ENCODE measurements around the gene MSH2.

The MSH2 gene

GRCh38 chr2:47508641-47509040 lies 105.7 kb downstream of the MSH2 start:
- DNase-seq (ENCODE audit: low read depth in 3 of 3) = no peak

DNA sequence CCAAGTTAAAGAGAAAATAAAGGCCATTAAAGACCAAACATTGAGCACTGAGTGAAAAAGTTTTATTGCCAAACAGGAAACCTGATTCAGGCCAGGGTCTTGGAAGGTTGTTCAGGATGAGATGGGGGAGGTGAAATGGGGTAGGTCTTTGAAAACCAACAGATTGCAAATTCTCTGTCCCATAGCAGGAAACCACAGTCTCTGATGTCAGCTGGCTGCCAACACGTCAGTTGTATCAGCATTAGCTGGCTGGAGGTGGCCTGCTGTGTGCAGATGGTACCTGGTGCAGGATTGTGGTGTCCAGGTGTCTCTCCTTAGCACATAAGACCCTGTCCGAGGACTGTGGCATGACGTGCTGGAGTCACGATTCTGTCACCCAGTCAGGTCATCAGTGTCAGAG lies 106.3 kb downstream of the MSH2 start:
- no peak for DNase-seq (ENCODE audit: low read depth in 3 of 3)

GRCh38 chr2:47509821-47510385 lies 106.9 kb downstream of the MSH2 start:
- DNase-seq (ENCODE audit: low read depth in 3 of 3) = no peak

GRCh38 chr2:47510745-47511144 lies 107.8 kb downstream of the MSH2 start:
- no peak for DNase-seq (ENCODE audit: low read depth in 3 of 3)

GRCh38 chr2:47512581-47513083 lies 109.7 kb downstream of the MSH2 start:
- no peak for DNase-seq (ENCODE audit: low read depth in 3 of 3)

- DNase-seq (ENCODE audit: low read depth in 3 of 3) = no peak
These were observed 111.1 kb downstream of the MSH2 start for GRCh38 chr2:47513981-47514520.

GRCh38 chr2:47516360-47517104 lies 113.6 kb downstream of the MSH2 start:
- no peak for DNase-seq (ENCODE audit: low read depth in 3 of 3)

GRCh38 chr2:47518497-47519146 lies 115.7 kb downstream of the MSH2 start:
- no peak for DNase-seq (ENCODE audit: low read depth in 3 of 3)

DNA sequence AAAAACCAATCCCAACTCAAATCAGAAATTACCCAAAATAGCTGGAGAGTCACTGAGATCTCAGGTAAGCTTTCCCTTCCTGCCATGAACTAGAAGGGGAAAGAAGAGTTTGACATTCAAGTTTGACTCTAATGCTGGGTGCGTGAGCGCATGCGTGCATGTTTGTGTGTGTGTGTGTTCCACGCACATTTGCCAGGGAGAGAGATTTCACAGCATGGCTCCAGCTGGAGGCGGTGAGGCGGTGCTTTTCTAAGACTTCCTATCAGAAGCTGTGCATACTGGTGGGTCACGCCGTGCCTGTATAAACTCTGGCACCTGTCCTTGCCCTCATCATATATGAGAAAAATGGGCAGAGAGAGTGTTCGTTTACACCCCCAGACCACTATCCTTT lies 116.2 kb downstream of the MSH2 start:
- no peak for DNase-seq (ENCODE audit: low read depth in 3 of 3)

- no peak for DNase-seq (ENCODE audit: low read depth in 3 of 3)
These were observed 116.8 kb downstream of the MSH2 start for GRCh38 chr2:47519604-47520301.

GRCh38 chr2:47520302-47520630 lies 117.3 kb downstream of the MSH2 start:
- DNase-seq (ENCODE audit: low read depth in 3 of 3) = peak in 1 of 3 experiments; percentile 10

DNA sequence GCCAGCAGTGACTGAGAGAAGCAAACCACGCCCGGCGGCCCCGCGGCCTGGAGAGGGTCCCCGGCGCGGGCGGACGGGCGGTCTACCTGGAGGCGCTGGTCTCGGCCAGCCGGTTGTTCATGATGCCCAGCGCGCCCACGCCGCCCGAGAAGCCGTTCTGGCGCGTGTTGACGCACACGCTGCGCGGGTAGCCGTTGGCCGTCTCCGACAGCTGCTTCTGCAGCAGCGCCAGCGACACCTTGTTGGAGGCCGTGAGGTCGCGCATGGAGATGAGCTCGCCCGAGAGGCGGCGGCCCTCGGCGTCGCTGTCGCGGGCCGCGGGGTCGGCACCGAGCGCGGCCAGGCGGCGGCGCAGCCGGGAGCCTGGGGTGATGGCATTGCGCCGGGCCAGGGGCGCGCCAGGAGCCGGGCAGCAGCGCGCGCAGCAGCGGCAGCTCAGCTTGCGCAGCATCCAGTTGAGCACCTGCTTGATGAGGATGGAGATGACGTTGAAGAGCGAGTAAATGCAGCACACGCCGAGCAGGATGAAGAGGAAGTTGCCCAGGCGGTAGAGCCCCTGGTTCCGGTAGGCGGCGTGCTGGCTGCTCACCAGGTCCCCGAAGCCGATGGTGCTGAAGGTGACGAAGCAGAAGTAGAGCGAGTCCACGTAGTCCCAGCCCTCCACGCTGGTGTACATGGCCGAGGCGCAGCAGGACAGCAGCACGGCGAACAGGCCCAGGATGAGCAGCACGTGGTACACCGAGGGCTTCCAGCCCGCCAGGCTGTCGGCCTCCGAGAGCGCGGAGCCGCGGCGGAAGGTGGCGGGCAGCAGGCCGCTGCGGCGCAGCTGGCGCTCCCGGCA lies 118.1 kb downstream of the MSH2 start:
- peak; percentile 43 to 75 (median 47) for DNase-seq (ENCODE audit: low read depth in 3 of 3)

- no peak for DNase-seq (ENCODE audit: low read depth in 3 of 3)
These were observed 118.8 kb downstream of the MSH2 start for GRCh38 chr2:47521666-47522285.

- DNase-seq (ENCODE audit: low read depth in 3 of 3) = no peak
These were observed 122.2 kb downstream of the MSH2 start for GRCh38 chr2:47525167-47525566.

GRCh38 chr2:47528455-47528854 lies 125.5 kb downstream of the MSH2 start:
- no peak for DNase-seq (ENCODE audit: low read depth in 3 of 3)

DNA sequence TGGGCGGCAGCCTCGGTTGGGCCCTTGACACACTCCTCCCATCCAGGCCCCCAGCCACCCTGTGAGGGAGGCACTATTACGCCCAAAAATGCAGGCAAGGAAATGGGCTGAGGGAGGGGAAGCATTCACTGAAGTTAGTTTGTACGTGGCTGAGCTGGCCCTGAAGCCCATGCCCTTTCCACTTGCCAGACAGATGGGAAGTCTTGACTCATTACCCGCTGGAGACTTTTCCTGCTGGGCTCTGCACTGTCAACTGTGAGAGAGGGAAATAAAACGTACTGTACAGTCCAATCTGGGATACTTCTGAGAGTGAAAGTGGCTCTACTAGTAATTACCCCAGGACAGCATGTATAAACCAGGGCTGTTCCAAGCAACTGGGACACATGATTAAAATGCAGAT lies 125.9 kb downstream of the MSH2 start:
- no peak for DNase-seq (ENCODE audit: low read depth in 3 of 3)

DNA sequence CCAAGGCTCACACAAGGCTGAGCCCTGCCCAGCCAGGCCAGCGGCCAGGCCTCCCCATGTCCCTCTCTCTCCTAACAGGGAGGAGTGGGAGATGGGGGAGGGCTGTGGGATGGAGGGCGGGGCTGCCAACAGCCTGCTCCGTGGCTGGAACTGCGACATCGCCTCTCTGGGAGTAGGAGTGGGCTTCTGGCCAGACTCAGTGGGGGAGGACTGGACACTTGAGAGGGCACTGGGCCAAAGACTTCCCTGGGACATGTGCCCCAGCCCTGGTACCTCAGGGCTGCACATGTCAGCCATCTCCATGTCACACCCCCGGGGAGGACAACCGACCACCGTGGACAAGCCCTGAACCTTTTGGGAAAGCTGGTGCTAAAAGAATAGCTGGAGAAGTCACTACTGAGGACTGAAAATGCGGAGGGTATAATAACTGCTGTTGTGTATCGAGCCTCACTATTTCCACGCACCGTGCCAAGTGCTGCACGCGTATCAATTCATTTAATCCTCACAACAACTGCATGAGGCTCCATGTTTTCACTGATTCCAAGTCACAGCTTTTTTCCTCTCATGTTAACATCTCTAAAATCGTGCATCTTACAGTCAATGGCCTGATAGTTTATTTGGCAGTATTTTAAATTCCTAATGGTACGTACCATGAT lies 127.3 kb downstream of the MSH2 start:
- DNase-seq (ENCODE audit: low read depth in 3 of 3) = no peak

DNA sequence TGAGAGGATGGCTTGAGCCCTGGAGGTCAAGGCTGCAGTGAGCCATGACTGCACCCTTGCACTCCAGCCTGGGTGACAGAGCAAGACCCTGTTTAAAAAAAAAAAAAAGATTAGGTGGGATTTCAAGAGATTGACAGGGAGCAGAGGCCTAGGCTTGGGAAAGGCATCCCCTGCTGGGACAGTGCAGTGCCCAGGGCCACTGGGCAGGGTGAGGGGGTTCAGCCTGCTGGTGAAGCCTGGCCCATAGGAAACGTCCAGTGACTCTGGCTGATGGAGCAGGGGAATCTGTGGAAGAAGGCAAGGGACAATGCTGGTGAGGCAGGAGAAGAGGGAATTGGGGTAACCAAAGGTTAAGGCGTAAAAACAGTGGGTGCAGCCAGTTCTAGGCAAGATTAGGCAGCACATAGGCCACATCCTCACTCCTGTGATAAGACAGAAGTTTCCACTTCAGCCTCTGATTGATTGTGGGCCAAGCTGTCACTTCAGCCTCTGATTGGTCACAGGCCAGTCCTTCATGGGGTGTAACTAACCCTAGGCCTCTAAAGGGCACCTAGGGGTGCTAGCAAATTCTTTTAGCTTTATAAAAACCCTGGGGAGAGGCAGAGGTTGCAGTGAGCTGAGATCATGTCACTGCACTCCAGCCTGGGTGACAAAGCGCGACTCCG lies 128.6 kb downstream of the MSH2 start:
- no peak for DNase-seq (ENCODE audit: low read depth in 3 of 3)
